A204.1 (cell line): ENCODE results near the gene GLT6D1.
"Not testable (repeated sequence)": the region's sequence is repeated elsewhere in the genome, so short reads cannot be mapped to it uniquely, and the experiment has no call there.

Experiments used
- FAIRE-seq: peaks from 2 replicates; lab custom pipeline; 2012; peaks lifted over from hg19 to GRCh38; lab: Jason Lieb, UNC

The GLT6D1 gene

GRCh38 chr9:135639196-135639595 lies at the start of gene GLT6D1:
Gene GLT6D1, minus strand, starts transcription at chr9:135639540. Its CDS starts 353 bp downstream, at chr9:135639187.
- no peak for FAIRE-seq

- FAIRE-seq, result no peak
Observed at GRCh38 chr9:135689011-135689410, 49.7 kb upstream of the GLT6D1 start.

GRCh38 chr9:135687216-135687615 lies 47.9 kb upstream of the GLT6D1 start:
- FAIRE-seq, result no peak

- FAIRE-seq, result no peak
Observed at GRCh38 chr9:135684691-135685090, 45.4 kb upstream of the GLT6D1 start.

GRCh38 chr9:135683401-135684034 lies 44.2 kb upstream of the GLT6D1 start:
- no peak for FAIRE-seq

- no peak for FAIRE-seq
Observed at GRCh38 chr9:135681161-135681560, 41.8 kb upstream of the GLT6D1 start.

GRCh38 chr9:135680056-135680455 lies 40.7 kb upstream of the GLT6D1 start:
- FAIRE-seq, result no peak

GRCh38 chr9:135678236-135679017 lies 39.1 kb upstream of the GLT6D1 start:
- no peak for FAIRE-seq

GRCh38 chr9:135677641-135678168 lies 38.4 kb upstream of the GLT6D1 start:
- no peak for FAIRE-seq

- FAIRE-seq, result no peak
Observed at GRCh38 chr9:135676891-135677290, 37.6 kb upstream of the GLT6D1 start.

GRCh38 chr9:135674977-135675376 lies 35.6 kb upstream of the GLT6D1 start:
- no peak for FAIRE-seq

GRCh38 chr9:135673941-135674340 lies 34.6 kb upstream of the GLT6D1 start:
- FAIRE-seq, result no peak

GRCh38 chr9:135672786-135673185 lies 33.4 kb upstream of the GLT6D1 start:
- FAIRE-seq, result not testable (repeated sequence)

GRCh38 chr9:135671591-135672041 lies 32.3 kb upstream of the GLT6D1 start:
- no peak for FAIRE-seq

- no peak for FAIRE-seq
Observed at GRCh38 chr9:135670721-135671590, 31.6 kb upstream of the GLT6D1 start.

- FAIRE-seq, result no peak
Observed at GRCh38 chr9:135669616-135670285, 30.4 kb upstream of the GLT6D1 start.

GRCh38 chr9:135669018-135669417 lies 29.7 kb upstream of the GLT6D1 start:
- FAIRE-seq, result not testable (repeated sequence)

- no peak for FAIRE-seq
Observed at GRCh38 chr9:135667463-135668001, 28.2 kb upstream of the GLT6D1 start.

- no peak for FAIRE-seq
Observed at GRCh38 chr9:135666534-135667462, 27.5 kb upstream of the GLT6D1 start.

- FAIRE-seq, result no peak
Observed at GRCh38 chr9:135665795-135666189, 26.5 kb upstream of the GLT6D1 start.
